AG04450 (cell line): ENCODE results near the gene FCRL2. TPM values are rescaled to one million over a fixed set of nuclear protein-coding genes. Genes with fewer than 3 reads are reported as not detected.

Experiments
- CTCF ChIA-PET: fragments of 300-600, 350-600 bp; formaldehyde crosslinking; extraction: SDS; loops from one replicate; lab custom pipeline; 2022; ENCODE audit warnings: antibody characterized with exemption, inconsistent platforms; lab: Charles Lee
- POLR2A ChIA-PET: fragments of 350-600 bp; formaldehyde crosslinking; extraction: SDS; loops from one replicate; lab custom pipeline; 2021; ENCODE audit warnings: antibody characterized with exemption, inconsistent platforms; lab: Yijun Ruan, JAX
- DNase-seq: peaks from one replicate; pipeline ENCODE4 v3.0.0-alpha.2; 2011; ENCODE audit warnings: low read depth, low spot score
- H3K27ac ChIP-seq: one replicate; pipeline ENCODE4 v1.5.1; 2012; ENCODE audit warnings: low read depth, low read length, control low read depth
- H3K27me3 ChIP-seq: one replicate; pipeline ENCODE4 v1.6.0; 2012; ENCODE audit warnings: low read length; ENCODE audit not compliant: control insufficient read depth, insufficient read depth
- H3K4me3 ChIP-seq: 2 replicates; pipeline ENCODE4 v1.5.1; 2011; ENCODE audit warnings: mild to moderate bottlenecking, low read depth, low read length, control low read depth
- H3K9me3 ChIP-seq: 2 replicates; pipeline ENCODE4 v1.5.1; 2012; ENCODE audit warnings: low read length; ENCODE audit not compliant: control insufficient read depth, insufficient read depth
- polyA plus RNA-seq: library from polyadenylated mRNA; depleted of rRNA; stranded (reverse); fragments of >200 nt; gene quantifications from 2 replicates; pipeline ENCODE4 v1.2.3, GENCODE V29; 2011
- TF ChIP-seq, protein P1 (sequence below): IDR thresholded peaks from 2 replicates; pipeline ENCODE4 v1.5.1; 2011; ENCODE audit warnings: low read depth, low read length, control low read depth, inconsistent platforms

Gene FCRL2
- polyA plus RNA-seq, 1 experiment = not detected

DNA sequence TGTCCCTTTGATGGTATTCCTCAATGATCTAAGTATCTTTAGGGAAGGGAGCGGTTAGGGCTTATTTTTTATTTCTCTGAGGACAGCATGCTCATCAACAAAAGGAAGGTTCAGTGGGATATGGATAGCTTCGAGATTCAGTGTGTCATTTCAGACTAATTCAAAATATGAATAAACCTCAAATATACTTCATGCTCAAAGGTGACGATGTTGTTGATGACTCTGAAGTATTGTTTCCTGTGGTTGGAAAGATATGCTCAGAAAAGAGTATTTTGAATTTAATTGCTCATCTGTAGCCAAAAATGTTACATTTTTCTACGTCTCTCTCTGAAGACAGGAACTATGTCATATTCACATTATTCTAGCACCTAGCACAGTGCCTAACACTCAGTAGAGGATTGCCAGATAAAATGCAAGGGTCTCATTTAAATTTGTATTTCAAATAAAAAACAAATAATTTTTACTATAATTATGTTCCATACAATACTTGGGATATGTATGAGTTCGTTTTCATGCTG is 74.6 kb downstream of the FCRL2 start:
- ChIA-PET POLR2A (no interaction called here), CTCF (no interaction called here)
- Histone ChIP-seq H3K27me3 (peaks cover 3% of the 10 kb centered on the region), H3K4me3 (no peak overlapping the region), H3K9me3 (no peaks in the 10 kb centered on the region), H3K27ac (no peak overlapping the region)
- no peak for DNase-seq
- TF ChIP-seq, protein P1, sequence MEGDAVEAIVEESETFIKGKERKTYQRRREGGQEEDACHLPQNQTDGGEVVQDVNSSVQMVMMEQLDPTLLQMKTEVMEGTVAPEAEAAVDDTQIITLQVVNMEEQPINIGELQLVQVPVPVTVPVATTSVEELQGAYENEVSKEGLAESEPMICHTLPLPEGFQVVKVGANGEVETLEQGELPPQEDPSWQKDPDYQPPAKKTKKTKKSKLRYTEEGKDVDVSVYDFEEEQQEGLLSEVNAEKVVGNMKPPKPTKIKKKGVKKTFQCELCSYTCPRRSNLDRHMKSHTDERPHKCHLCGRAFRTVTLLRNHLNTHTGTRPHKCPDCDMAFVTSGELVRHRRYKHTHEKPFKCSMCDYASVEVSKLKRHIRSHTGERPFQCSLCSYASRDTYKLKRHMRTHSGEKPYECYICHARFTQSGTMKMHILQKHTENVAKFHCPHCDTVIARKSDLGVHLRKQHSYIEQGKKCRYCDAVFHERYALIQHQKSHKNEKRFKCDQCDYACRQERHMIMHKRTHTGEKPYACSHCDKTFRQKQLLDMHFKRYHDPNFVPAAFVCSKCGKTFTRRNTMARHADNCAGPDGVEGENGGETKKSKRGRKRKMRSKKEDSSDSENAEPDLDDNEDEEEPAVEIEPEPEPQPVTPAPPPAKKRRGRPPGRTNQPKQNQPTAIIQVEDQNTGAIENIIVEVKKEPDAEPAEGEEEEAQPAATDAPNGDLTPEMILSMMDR = no peak

DNA sequence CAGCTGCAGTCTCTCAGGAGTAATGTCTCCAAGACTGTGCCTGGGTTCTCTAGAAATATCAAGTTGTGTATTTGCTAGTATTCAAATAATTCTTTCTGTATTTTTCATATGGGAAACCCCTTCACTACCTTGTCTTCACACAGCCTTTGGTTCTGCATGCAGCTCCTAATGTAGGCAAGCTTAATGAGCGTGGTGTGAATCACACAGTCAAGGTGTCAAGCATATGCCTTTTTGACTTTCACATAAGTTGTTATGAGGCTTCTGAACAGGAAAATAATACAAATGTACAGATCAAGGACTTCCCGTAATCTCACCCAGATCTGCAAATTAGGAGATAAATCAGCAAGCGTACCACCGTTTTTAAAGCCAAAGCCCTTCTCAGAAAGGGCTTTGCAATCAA is 76.2 kb downstream of the FCRL2 start, which contains the start of gene FCRL3:
Gene FCRL3 (minus strand): TSS at position 38 of the 400 bp plus-strand sequence. CDS start 280 bp downstream, outside the sequence.
- DNase-seq = no peak
- no peak within 1 kb of the TSS for H3K27ac ChIP-seq
- H3K9me3 ChIP-seq = no peaks in the 10 kb centered on the region
- ChIA-PET POLR2A (no interaction called here), CTCF (interaction anchor here (1.6 kb wide), 1 partner anchor 9 kb away, joined by 4 read pairs; no protein-coding TSS in a partner anchor)
- TF ChIP-seq, protein P1 = no peak
- peaks cover 3% of the 10 kb centered on the region for H3K27me3 ChIP-seq
- no peak within 1 kb of the TSS for H3K4me3 ChIP-seq

DNA sequence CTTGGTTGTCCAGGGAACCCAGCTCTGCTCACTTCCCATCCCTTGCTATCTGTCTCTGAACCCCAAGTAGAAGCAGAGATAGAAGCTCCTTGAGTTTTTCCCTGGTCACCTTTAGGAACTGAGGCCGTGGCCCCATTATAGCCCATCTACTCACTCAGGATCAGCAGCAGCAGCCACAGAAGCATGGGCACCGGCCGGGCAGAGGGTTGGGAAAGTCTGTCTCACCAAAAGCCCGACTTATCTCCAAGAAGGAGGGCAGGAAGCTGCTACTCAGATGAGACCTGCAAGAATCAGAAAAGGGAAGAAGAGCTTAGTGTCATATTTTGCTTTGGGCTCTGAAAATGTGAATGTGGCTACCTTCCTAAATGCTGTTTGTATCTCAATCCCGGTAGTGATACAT is 76.6 kb downstream of the FCRL2 start:
- H3K9me3 ChIP-seq = no peaks in the 10 kb centered on the region
- H3K27me3 ChIP-seq = peaks cover 3% of the 10 kb centered on the region
- no peak overlapping the region for H3K27ac ChIP-seq
- ChIA-PET CTCF (interaction anchor here (1.6 kb wide), 1 partner anchor 9 kb away, joined by 4 read pairs; no protein-coding TSS in a partner anchor), POLR2A (no interaction called here)
- no peak overlapping the region for H3K4me3 ChIP-seq
- TF ChIP-seq, protein P1 = no peak
- DNase-seq = no peak

DNA sequence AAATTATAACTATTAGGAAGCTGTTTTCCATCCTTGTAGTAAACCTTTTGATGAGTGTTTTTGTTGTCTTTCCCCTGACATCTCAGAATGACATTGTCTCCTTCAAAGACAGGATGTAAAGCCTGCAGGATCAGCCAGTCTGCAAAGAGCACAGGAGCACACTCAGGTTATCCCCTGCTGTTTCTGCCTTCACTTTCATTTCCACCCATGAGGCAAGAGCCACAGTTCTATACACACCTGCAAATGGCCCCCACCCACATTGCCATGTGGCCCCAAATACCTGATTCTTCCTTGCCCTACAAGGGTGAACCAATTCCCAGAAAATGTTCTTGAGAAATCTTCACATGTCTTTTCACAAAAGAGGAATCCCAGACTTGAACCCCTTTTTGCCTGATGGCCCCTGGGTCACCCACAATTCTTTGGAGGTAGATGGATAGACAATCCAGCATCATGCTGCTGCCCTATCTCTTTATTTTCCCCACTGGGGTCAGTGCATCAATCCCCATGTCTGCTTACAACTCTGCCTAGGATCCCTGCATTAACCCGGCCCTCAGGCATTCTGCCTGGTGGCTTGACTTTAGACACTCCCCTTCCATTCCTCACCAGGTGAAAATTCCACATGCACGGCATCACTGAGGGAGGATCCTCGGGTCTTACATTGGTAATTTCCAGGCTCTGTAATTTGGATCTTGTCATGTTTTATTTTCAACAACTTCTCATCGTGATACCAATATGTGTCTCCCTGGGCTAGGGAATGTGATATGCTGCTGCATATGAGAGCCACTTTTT is 79.0 kb downstream of the FCRL2 start:
- no peak overlapping the region for H3K4me3 ChIP-seq
- no peaks in the 10 kb centered on the region for H3K9me3 ChIP-seq
- TF ChIP-seq, protein P1 = no peak
- ChIA-PET POLR2A (no interaction called here), CTCF (interaction anchor here (1.0 kb wide), 1 partner anchor 191 kb away, joined by 4 read pairs; no protein-coding TSS in a partner anchor)
- H3K27ac ChIP-seq = no peak overlapping the region
- no peak for DNase-seq
- H3K27me3 ChIP-seq = peaks cover 3% of the 10 kb centered on the region
